Panc1 (cell line): Measurements from ENCODE around the gene FCER1A.

ENCODE experiments used
- POLR2AphosphoS5 ChIP-seq: IDR thresholded peaks from 2 replicates; pipeline ENCODE4 v1.6.1; 2012; ENCODE audit warnings: mild to moderate bottlenecking, low read depth, low read length, moderate library complexity
- SIN3A ChIP-seq: IDR thresholded peaks from 2 replicates; pipeline ENCODE4 v1.6.1; 2012; ENCODE audit warnings: low read depth, mild to moderate bottlenecking, low read length, moderate library complexity, borderline replicate concordance; ENCODE audit not compliant: insufficient read depth
- TCF7L2 ChIP-seq: IDR thresholded peaks from 2 replicates; pipeline ENCODE4 v1.6.1; 2011; ENCODE audit warnings: mild to moderate bottlenecking, low read depth, low read length, inconsistent platforms
- TF ChIP-seq, protein P1 (sequence below): fragments of 450-650 bp; IDR thresholded peaks from 2 replicates; pipeline ENCODE4 v1.5.1; 2017; ENCODE audit warnings: mild to moderate bottlenecking
- TF ChIP-seq, protein P2 (sequence below), 2 experiments: IDR thresholded peaks; 2 replicates each; pipeline ENCODE4 v1.6.1; 2011 to 2012; ENCODE audit warnings: low read depth in 2 of 2, control low read depth in 1 of 2, low read length in 1 of 2, mild to moderate bottlenecking in 1 of 2, moderate library complexity in 1 of 2; ENCODE audit not compliant: insufficient read depth in 1 of 2

DNA sequence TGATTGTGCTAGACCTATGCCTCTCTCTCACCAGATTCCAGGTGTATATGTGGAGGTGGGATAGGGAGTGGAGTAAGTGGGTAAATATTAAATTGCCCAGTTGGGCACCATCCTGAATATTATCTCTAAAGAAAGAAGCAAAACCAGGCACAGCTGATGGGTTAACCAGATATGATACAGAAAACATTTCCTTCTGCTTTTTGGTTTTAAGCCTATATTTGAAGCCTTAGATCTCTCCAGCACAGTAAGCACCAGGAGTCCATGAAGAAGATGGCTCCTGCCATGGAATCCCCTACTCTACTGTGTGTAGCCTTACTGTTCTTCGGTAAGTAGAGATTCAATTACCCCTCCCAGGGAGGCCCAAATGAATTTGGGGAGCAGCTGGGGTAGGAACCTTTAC lies at the start of gene FCER1A:
- TF ChIP-seq, protein P1, sequence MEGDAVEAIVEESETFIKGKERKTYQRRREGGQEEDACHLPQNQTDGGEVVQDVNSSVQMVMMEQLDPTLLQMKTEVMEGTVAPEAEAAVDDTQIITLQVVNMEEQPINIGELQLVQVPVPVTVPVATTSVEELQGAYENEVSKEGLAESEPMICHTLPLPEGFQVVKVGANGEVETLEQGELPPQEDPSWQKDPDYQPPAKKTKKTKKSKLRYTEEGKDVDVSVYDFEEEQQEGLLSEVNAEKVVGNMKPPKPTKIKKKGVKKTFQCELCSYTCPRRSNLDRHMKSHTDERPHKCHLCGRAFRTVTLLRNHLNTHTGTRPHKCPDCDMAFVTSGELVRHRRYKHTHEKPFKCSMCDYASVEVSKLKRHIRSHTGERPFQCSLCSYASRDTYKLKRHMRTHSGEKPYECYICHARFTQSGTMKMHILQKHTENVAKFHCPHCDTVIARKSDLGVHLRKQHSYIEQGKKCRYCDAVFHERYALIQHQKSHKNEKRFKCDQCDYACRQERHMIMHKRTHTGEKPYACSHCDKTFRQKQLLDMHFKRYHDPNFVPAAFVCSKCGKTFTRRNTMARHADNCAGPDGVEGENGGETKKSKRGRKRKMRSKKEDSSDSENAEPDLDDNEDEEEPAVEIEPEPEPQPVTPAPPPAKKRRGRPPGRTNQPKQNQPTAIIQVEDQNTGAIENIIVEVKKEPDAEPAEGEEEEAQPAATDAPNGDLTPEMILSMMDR = no peak
- TF ChIP-seq SIN3A (no peak), TCF7L2 (no peak), POLR2AphosphoS5 (no peak)
- TF ChIP-seq, protein P2, sequence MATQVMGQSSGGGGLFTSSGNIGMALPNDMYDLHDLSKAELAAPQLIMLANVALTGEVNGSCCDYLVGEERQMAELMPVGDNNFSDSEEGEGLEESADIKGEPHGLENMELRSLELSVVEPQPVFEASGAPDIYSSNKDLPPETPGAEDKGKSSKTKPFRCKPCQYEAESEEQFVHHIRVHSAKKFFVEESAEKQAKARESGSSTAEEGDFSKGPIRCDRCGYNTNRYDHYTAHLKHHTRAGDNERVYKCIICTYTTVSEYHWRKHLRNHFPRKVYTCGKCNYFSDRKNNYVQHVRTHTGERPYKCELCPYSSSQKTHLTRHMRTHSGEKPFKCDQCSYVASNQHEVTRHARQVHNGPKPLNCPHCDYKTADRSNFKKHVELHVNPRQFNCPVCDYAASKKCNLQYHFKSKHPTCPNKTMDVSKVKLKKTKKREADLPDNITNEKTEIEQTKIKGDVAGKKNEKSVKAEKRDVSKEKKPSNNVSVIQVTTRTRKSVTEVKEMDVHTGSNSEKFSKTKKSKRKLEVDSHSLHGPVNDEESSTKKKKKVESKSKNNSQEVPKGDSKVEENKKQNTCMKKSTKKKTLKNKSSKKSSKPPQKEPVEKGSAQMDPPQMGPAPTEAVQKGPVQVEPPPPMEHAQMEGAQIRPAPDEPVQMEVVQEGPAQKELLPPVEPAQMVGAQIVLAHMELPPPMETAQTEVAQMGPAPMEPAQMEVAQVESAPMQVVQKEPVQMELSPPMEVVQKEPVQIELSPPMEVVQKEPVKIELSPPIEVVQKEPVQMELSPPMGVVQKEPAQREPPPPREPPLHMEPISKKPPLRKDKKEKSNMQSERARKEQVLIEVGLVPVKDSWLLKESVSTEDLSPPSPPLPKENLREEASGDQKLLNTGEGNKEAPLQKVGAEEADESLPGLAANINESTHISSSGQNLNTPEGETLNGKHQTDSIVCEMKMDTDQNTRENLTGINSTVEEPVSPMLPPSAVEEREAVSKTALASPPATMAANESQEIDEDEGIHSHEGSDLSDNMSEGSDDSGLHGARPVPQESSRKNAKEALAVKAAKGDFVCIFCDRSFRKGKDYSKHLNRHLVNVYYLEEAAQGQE (IDR thresholded peaks at IDR 0.05; ENCODE audit: insufficient read depth in 1 of 2, low read depth in 2 of 2, low read length in 1 of 2) = no peak
